Common myeloid progenitor, CD34-positive (primary cell): ENCODE results near the gene MKRN2.
"Not testable (repeated sequence)": the region's sequence is repeated elsewhere in the genome, so short reads cannot be mapped to it uniquely, and the experiment has no call there.

Source experiments
- CTCF ChIA-PET: fragments of 350-600 bp; sonication (Branson Sonifier 250); formaldehyde crosslinking; loops from one replicate; lab custom pipeline; 2021; ENCODE audit warnings: antibody characterized with exemption; lab: Charles Lee
- POLR2A ChIA-PET: fragments of 350-600 bp; sonication (Branson Sonifier 250); formaldehyde crosslinking; loops from one replicate; lab custom pipeline; 2021; ENCODE audit warnings: antibody characterized with exemption; lab: Charles Lee
- DNase-seq, 3 donors: peaks; one replicate each; pipeline versions ENCODE4 v3.0.0 to v3.0.0-alpha.2; 2013
- H3K27ac ChIP-seq, 2 experiments: 1 replicate in 1 of 2; 2 replicates in 1 of 2; pipeline ENCODE4 v1.7.0; 2013; ENCODE audit warnings: inconsistent platforms in 2 of 2, low read length in 2 of 2, mild to moderate bottlenecking in 2 of 2, low read depth in 1 of 2, moderate library complexity in 1 of 2; ENCODE audit not compliant: severe bottlenecking in 2 of 2, insufficient read depth in 1 of 2, poor library complexity in 1 of 2
- H3K27me3 ChIP-seq, 5 experiments: replicated peaks in 2 of 5; 1 replicate in 3 of 5; 2 replicates in 2 of 5; pipeline versions ENCODE4 v1.6.1 to v1.7.0; 2013; ENCODE audit warnings: low read length in 4 of 5, mild to moderate bottlenecking in 2 of 5, moderate library complexity in 2 of 5, inconsistent platforms in 1 of 5; ENCODE audit not compliant: insufficient read depth in 5 of 5, control insufficient read depth in 4 of 5
- H3K36me3 ChIP-seq, 4 experiments: 1 replicate in 2 of 4; 2 replicates in 2 of 4; pipeline versions ENCODE4 v1.6.1 to v1.7.0; 2013; ENCODE audit warnings: low read length in 3 of 4, control low read depth in 1 of 4, mild to moderate bottlenecking in 1 of 4; ENCODE audit not compliant: control insufficient read depth in 4 of 4, insufficient read depth in 4 of 4
- H3K4me1 ChIP-seq, 4 experiments: 1 replicate in 3 of 4; 2 replicates in 1 of 4; pipeline versions ENCODE4 v1.6.1 to v1.7.1; 2013; ENCODE audit warnings: low read length in 3 of 4, mild to moderate bottlenecking in 3 of 4, control low read depth in 1 of 4, inconsistent platforms in 1 of 4, moderate library complexity in 1 of 4; ENCODE audit not compliant: control insufficient read depth in 4 of 4, insufficient read depth in 4 of 4; ENCODE audit errors: control extremely low read depth in 1 of 4
- H3K4me3 ChIP-seq, 7 experiments: 1 replicate in 4 of 7; 2 replicates in 3 of 7; pipeline versions ENCODE4 v1.5.1 to v1.7.0; 2013; ENCODE audit warnings: mild to moderate bottlenecking in 7 of 7, low read length in 6 of 7, moderate library complexity in 6 of 7, inconsistent platforms in 2 of 7, low read depth in 2 of 7, control low read depth in 1 of 7; ENCODE audit not compliant: insufficient read depth in 4 of 7, control insufficient read depth in 1 of 7; ENCODE audit errors: extremely low read depth in 1 of 7
- H3K9me3 ChIP-seq, 5 experiments: 1 replicate in 4 of 5; 2 replicates in 1 of 5; pipeline versions ENCODE4 v1.6.1 to v1.7.1; 2013; ENCODE audit warnings: low read length in 4 of 5, mild to moderate bottlenecking in 2 of 5, inconsistent platforms in 1 of 5, low read depth in 1 of 5, moderate library complexity in 1 of 5; ENCODE audit not compliant: control insufficient read depth in 4 of 5, insufficient read depth in 2 of 5; ENCODE audit errors: control extremely low read depth in 1 of 5
- WGBS: methylation state at CpG from one replicate; pipeline ENCODE4 v1.1.5; 2013; ENCODE audit not compliant: insufficient coverage; 5-methylcytosine and 5-hydroxymethylcytosine counted together

Gene MKRN2

DNA sequence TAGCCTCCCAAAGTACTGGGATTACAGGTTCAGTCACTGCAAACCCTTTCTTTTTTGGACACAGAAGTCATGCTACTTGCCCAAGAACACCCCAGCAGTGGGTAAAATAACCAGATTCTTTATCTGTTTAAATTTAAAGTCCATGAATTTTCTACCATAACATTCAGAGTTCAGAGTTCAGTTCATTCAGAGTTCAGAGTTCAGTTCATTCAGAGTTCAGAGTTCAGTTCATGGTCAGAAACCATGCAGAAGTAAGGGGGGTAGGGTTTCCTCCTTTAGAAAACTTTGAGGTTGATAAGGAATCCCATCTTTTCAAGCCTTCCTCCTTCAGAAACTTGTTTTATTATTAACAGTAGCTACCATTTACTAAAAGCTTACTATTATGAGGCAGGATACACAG lies 63.8 kb downstream of the MKRN2 start:
- no peak overlapping the region for H3K27ac ChIP-seq
- no peaks in the 10 kb centered on the region for H3K27me3 ChIP-seq
- no peak for DNase-seq
- ChIA-PET POLR2A (interaction anchor here (0.6 kb wide), 1 partner anchor 15 kb away, joined by 3 read pairs; no protein-coding TSS in a partner anchor), CTCF (interaction anchor here (1.7 kb wide), 1 partner anchor 15 kb away, joined by 4 read pairs; no protein-coding TSS in a partner anchor)
- H3K4me3 ChIP-seq: no peak overlapping the region
- peaks cover 4 to 9% (median 8%) of the 10 kb centered on the region in 4 experiments for H3K4me1 ChIP-seq
- peaks cover 4 to 18% (median 14%) of the 10 kb centered on the region in 4 experiments for H3K36me3 ChIP-seq
- no peaks in the 10 kb centered on the region for H3K9me3 ChIP-seq

GRCh38 chr3:12622335-12622734 lies 65.4 kb downstream of the MKRN2 start:
- no peak for DNase-seq
- no peak overlapping the region for H3K4me3 ChIP-seq
- POLR2A ChIA-PET: no interaction called here
- H3K27me3 ChIP-seq: no peaks in the 10 kb centered on the region
- H3K4me1 ChIP-seq: peaks cover 4 to 18% (median 15%) of the 10 kb centered on the region in 4 experiments
- peaks cover 2 to 9% (median 6%) of the 10 kb centered on the region in 4 experiments for H3K36me3 ChIP-seq
- H3K27ac ChIP-seq: no peak overlapping the region
- WGBS: 84% methylated on average over 4 of the region's 4 CpGs
- H3K9me3 ChIP-seq: no peaks in the 10 kb centered on the region
- CTCF ChIA-PET: interaction anchor here (0.8 kb wide), 1 partner anchor 16 kb away, joined by 3 read pairs; no protein-coding TSS in a partner anchor

- WGBS: no CpG with 5 or more reads among the region's 5 CpGs
- peaks cover 0 to 3% (median 0%) of the 10 kb centered on the region in 4 experiments for H3K36me3 ChIP-seq
- ChIA-PET POLR2A (no interaction called here), CTCF (interaction anchor here (2.0 kb wide), 1 partner anchor 12 kb away, joined by 5 read pairs; no protein-coding TSS in a partner anchor)
- H3K27ac ChIP-seq: no peak overlapping the region
- no peaks in the 10 kb centered on the region for H3K27me3 ChIP-seq
- no peak for DNase-seq
- H3K4me3 ChIP-seq: no peak overlapping the region
- H3K9me3 ChIP-seq: no peaks in the 10 kb centered on the region
- peaks cover 4 to 22% (median 15%) of the 10 kb centered on the region in 4 experiments for H3K4me1 ChIP-seq
These were observed 67.2 kb downstream of the MKRN2 start for GRCh38 chr3:12624056-12624455.

DNA sequence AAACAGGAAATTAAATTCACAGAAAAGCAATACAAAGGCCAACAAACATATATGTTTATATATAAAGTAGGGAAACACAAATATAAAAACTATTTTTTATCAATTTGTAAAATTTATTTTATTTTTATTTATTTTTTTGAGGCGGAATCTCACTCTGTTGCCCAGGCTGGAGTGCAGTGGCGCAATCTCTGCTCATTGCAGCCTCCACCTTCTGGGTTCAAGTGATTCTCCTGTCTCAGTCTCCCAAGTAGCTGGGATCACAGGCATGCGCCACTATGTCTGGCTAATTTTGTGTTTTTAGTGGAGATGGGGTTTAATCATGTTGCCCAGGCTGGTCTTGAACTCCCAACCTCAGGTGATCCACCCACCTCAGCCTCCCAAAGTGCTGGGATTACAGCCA lies 68.1 kb downstream of the MKRN2 start:
- POLR2A ChIA-PET: not testable (repeated sequence)
- CTCF ChIA-PET: interaction anchor here (1.1 to 2.0 kb wide), 3 partner anchors 9 to 25 kb away, joined by 3 to 5 read pairs (median 3); no protein-coding TSS in a partner anchor

GRCh38 chr3:12627370-12627769 lies 70.5 kb downstream of the MKRN2 start:
- peaks cover 0 to 8% (median 0%) of the 10 kb centered on the region in 4 experiments for H3K36me3 ChIP-seq
- WGBS: no CpG with 5 or more reads among the region's 4 CpGs
- DNase-seq: peak in 2 of 3 donors; percentile 20 to 35
- ChIA-PET POLR2A (no interaction called here), CTCF (interaction anchor here (1.0 to 1.3 kb wide), 2 partner anchors 17 to 26 kb away, joined by 3 to 4 read pairs; no protein-coding TSS in a partner anchor)
- no peaks in the 10 kb centered on the region for H3K27me3 ChIP-seq
- peaks cover 4 to 25% (median 15%) of the 10 kb centered on the region in 4 experiments for H3K4me1 ChIP-seq
- peak overlapping the region in 1 of 2 experiments; percentile 49 for H3K27ac ChIP-seq
- H3K9me3 ChIP-seq: no peaks in the 10 kb centered on the region
- H3K4me3 ChIP-seq: no peak overlapping the region

More for the DNA sequence above, 68.1 kb downstream of the MKRN2 start:
- WGBS: no CpG with 5 or more reads among the region's 3 CpGs
- H3K9me3 ChIP-seq, DNase-seq, H3K27me3 ChIP-seq, H3K36me3 ChIP-seq: not testable (repeated sequence)
- Histone ChIP-seq H3K4me3 (peak overlapping the region in 1 of 7 experiments; percentile 70), H3K4me1 (peaks cover 4 to 25% (median 15%) of the 10 kb centered on the region in 4 experiments), H3K27ac (peak overlapping the region; percentile 46 to 81)

DNA sequence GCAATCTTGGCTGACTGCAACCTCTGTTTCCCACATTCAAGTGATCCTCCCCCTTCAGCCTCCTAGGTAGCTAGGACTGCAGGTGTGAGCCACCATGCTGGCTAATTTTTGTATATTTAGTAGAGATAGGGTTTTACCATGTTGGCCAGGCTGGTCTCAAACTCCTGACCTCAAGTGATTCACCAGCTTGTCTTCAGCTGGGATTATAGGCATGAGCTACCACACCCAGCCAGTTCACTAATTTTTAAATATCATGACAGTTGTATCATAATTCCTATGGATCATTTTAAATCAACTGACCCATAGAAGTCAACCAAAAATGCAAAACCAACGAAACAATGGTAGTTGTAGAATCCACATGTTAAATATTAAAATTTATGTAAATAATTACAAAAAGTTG lies 71.9 kb downstream of the MKRN2 start:
- H3K4me1 ChIP-seq: peaks cover 4 to 25% (median 15%) of the 10 kb centered on the region in 4 experiments
- WGBS: no CpG with 5 or more reads among the region's 1 CpG
- H3K27me3 ChIP-seq: no peaks in the 10 kb centered on the region
- POLR2A ChIA-PET: no interaction called here
- CTCF ChIA-PET: interaction anchor here (1.1 kb wide), 1 partner anchor 22 kb away, joined by 5 read pairs; no protein-coding TSS in a partner anchor
- H3K36me3 ChIP-seq: peaks cover 0 to 8% (median 0%) of the 10 kb centered on the region in 4 experiments
- no peak for DNase-seq
- H3K27ac ChIP-seq: no peak overlapping the region
- H3K4me3 ChIP-seq: no peak overlapping the region
- no peaks in the 10 kb centered on the region for H3K9me3 ChIP-seq

DNA sequence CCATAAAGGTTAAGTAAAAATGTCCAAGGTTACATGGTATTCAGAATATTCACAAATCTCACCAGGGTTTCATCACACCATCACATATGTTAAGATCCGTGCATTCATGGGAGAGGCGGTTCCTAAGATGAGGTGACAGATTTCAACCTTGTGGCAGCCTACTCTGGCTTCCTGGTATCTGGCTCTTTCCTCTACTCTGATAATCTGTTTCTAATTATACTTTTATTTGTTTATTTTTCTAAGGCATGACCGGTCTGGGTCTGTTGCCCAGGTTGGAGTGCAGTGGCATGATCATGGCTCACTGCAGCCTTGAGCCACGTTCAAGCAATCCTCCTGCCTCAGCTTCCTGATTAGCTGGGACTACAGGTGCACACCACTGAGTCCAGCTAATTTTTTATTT lies 72.7 kb downstream of the MKRN2 start:
- POLR2A ChIA-PET: no interaction called here
- no peaks in the 10 kb centered on the region for H3K27me3 ChIP-seq
- peak in 1 of 3 donors; percentile 26 for DNase-seq
- peaks cover 0 to 8% (median 0%) of the 10 kb centered on the region in 4 experiments for H3K36me3 ChIP-seq
- no peak overlapping the region for H3K4me3 ChIP-seq
- no peaks in the 10 kb centered on the region for H3K9me3 ChIP-seq
- WGBS: 83% methylated on average over 2 of the region's 4 CpGs
- CTCF ChIA-PET: interaction anchor here (1.1 kb wide), 1 partner anchor 21 kb away, joined by 5 read pairs; no protein-coding TSS in a partner anchor
- peaks cover 4 to 22% (median 15%) of the 10 kb centered on the region in 4 experiments for H3K4me1 ChIP-seq
- H3K27ac ChIP-seq: no peak overlapping the region
